HG03460 (cell line): ENCODE data around the gene RPL41.
"Not testable (repeated sequence)": the region's sequence is repeated elsewhere in the genome, so short reads cannot be mapped to it uniquely, and the experiment has no call there.

Experiments
- ATAC-seq: cut with Tn5 transposase; IDR thresholded peaks from one replicate; pipeline ENCODE4 v1.9.1; 2021; ENCODE audit not compliant: unreplicated experiment

Gene RPL41

GRCh38 chr12:56153678-56154065 lies 37.2 kb downstream of the RPL41 start:
- ATAC-seq = no peak

- no peak for ATAC-seq
These were observed 37.9 kb downstream of the RPL41 start for GRCh38 chr12:56154246-56154771.

- no peak for ATAC-seq
These were observed 38.4 kb downstream of the RPL41 start for GRCh38 chr12:56154818-56155217.

- no peak for ATAC-seq
These were observed 38.9 kb downstream of the RPL41 start for GRCh38 chr12:56155256-56155845.

- not testable (repeated sequence) for ATAC-seq
These were observed 40.2 kb downstream of the RPL41 start for GRCh38 chr12:56156464-56157200.

GRCh38 chr12:56157201-56158028 lies 41.0 kb downstream of the RPL41 start:
- peak; percentile 45 for ATAC-seq

GRCh38 chr12:56158029-56158925 lies 41.8 kb downstream of the RPL41 start, which contains the start of gene MYL6:
TSS of gene MYL6 (plus strand) at chr12:56158359. CDS start at chr12:56158402, 43 bp downstream.
- ATAC-seq = peak; percentile 77

GRCh38 chr12:56158926-56159461 lies 42.6 kb downstream of the RPL41 start:
- no peak for ATAC-seq

- no peak for ATAC-seq
These were observed 43.2 kb downstream of the RPL41 start for GRCh38 chr12:56159482-56160192.

- no peak for ATAC-seq
These were observed 43.8 kb downstream of the RPL41 start for GRCh38 chr12:56160193-56160763.

- ATAC-seq = no peak
These were observed 44.7 kb downstream of the RPL41 start for GRCh38 chr12:56160894-56161689.

GRCh38 chr12:56161690-56162351 lies 45.4 kb downstream of the RPL41 start:
- ATAC-seq = no peak

- no peak for ATAC-seq
These were observed 46.2 kb downstream of the RPL41 start for GRCh38 chr12:56162468-56163290.

- no peak for ATAC-seq
These were observed 47.3 kb downstream of the RPL41 start for GRCh38 chr12:56163533-56164344.

- ATAC-seq = no peak
These were observed 47.9 kb downstream of the RPL41 start for GRCh38 chr12:56164345-56164729.

GRCh38 chr12:56165369-56165768 lies 48.9 kb downstream of the RPL41 start:
- no peak for ATAC-seq
